ENCODE results near the gene PLXNA2. TPM values are rescaled to one million over a fixed set of nuclear protein-coding genes. Genes with fewer than 3 reads are reported as not detected.

Gene PLXNA2
- total RNA-seq, 1 donor from 2014 or later, result 17.7 TPM

GRCh38 chr1:208238710-208239472 lies 5.3 kb downstream of the PLXNA2 start:
- H3K4me1 Mint-ChIP-seq (ENCODE audit: low read depth, unreplicated experiment), result peaks cover 51% of the 10 kb centered on the region
- Histone ChIP-seq H4K20me1 (ENCODE audit: insufficient read depth, low read length) (peaks cover 31% of the 10 kb centered on the region), H3K4me1 (ENCODE audit: insufficient read depth, low read length) (peaks cover 23% of the 10 kb centered on the region), H3K4me3 (ENCODE audit: insufficient read depth, low read depth, low read length) (no peak overlapping the region), H3K36me3 (ENCODE audit: insufficient read depth, low read length) (no peaks in the 10 kb centered on the region), H3K27ac (ENCODE audit: low read depth, low read length) (no peak overlapping the region), H3K4me2 (ENCODE audit: low read length) (peak overlapping the region; percentile 43), H2AFZ (ENCODE audit: low read depth, low read length) (no peak overlapping the region), H3K9ac (ENCODE audit: low read length) (no peak overlapping the region), H3K27me3 (ENCODE audit: insufficient read depth, low read length) (no peaks in the 10 kb centered on the region), H3K9me3 (ENCODE audit: insufficient read depth, low read depth, low read length) (no peaks in the 10 kb centered on the region), H3K79me2 (ENCODE audit: insufficient read depth, low read length) (peaks cover 59% of the 10 kb centered on the region)
- H3K36me3 Mint-ChIP-seq (ENCODE audit: low read depth, unreplicated experiment), result no peaks in the 10 kb centered on the region
- H3K27ac Mint-ChIP-seq (ENCODE audit: unreplicated experiment), result no peak overlapping the region
- peak; percentile 25 for DNase-seq (ENCODE audit: low read depth)
- no peaks in the 10 kb centered on the region for H3K9me3 Mint-ChIP-seq (ENCODE audit: unreplicated experiment)
- peaks cover 13% of the 10 kb centered on the region for H3K27me3 Mint-ChIP-seq (ENCODE audit: low read depth, unreplicated experiment)
- TF ChIP-seq CTCF (IDR thresholded peaks at IDR 0.05; ENCODE audit: insufficient read depth, low read depth, low read length) (peak; percentile 83), EZH2 (IDR thresholded peaks at IDR 0.05; ENCODE audit: insufficient read depth, low read length) (no peak)
- no peak overlapping the region for H3K4me3 Mint-ChIP-seq (ENCODE audit: unreplicated experiment)
- FAIRE-seq, result no peak

DNA sequence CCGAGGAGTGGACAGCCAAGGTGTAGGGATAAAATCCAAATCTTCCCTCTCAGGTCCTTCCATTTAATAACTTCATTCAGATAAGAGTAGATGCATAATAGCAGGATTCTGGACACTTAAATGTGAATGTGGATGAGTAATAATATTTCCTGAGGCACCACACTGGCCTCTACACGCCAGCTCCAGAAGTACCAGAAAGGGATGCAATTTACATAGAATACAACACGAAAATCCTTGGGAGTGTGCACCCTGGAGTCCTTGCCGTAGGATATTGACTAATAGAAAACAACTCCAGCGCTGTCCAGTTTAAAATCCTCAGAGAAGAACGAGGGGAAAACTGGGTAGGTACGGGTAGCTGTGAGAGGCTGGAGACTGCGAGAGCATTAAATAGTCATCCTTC lies 6.9 kb downstream of the PLXNA2 start:
- FAIRE-seq (no peak), DNase-seq (ENCODE audit: low read depth) (no peak)
- Histone ChIP-seq H2AFZ (ENCODE audit: low read depth, low read length) (no peak overlapping the region), H3K4me3 (ENCODE audit: insufficient read depth, low read depth, low read length) (no peak overlapping the region), H3K9ac (ENCODE audit: low read length) (no peak overlapping the region), H3K79me2 (ENCODE audit: insufficient read depth, low read length) (peaks cover 44% of the 10 kb centered on the region), H3K4me1 (ENCODE audit: insufficient read depth, low read length) (peaks cover 25% of the 10 kb centered on the region), H3K9me3 (ENCODE audit: insufficient read depth, low read depth, low read length) (no peaks in the 10 kb centered on the region), H3K27ac (ENCODE audit: low read depth, low read length) (no peak overlapping the region), H4K20me1 (ENCODE audit: insufficient read depth, low read length) (peaks cover 23% of the 10 kb centered on the region), H3K36me3 (ENCODE audit: insufficient read depth, low read length) (no peaks in the 10 kb centered on the region), H3K4me2 (ENCODE audit: low read length) (no peak overlapping the region), H3K27me3 (ENCODE audit: insufficient read depth, low read length) (no peaks in the 10 kb centered on the region)
- no peak for TF ChIP-seq CTCF (IDR thresholded peaks at IDR 0.05; ENCODE audit: insufficient read depth, low read depth, low read length)
- TF ChIP-seq EZH2 (IDR thresholded peaks at IDR 0.05; ENCODE audit: insufficient read depth, low read length), result no peak
- no peak overlapping the region for H3K4me3 Mint-ChIP-seq (ENCODE audit: unreplicated experiment)
- no peaks in the 10 kb centered on the region for H3K36me3 Mint-ChIP-seq (ENCODE audit: low read depth, unreplicated experiment)
- no peaks in the 10 kb centered on the region for H3K9me3 Mint-ChIP-seq (ENCODE audit: unreplicated experiment)
- no peak overlapping the region for H3K27ac Mint-ChIP-seq (ENCODE audit: unreplicated experiment)
- H3K4me1 Mint-ChIP-seq (ENCODE audit: low read depth, unreplicated experiment), result peaks cover 55% of the 10 kb centered on the region
- peaks cover 8% of the 10 kb centered on the region for H3K27me3 Mint-ChIP-seq (ENCODE audit: low read depth, unreplicated experiment)

All from astrocyte (in vitro differentiated cells and primary cell).